Retina (tissue), 1 donor: ENCODE results near the gene FES.
"Not testable (repeated sequence)": the region's sequence is repeated elsewhere in the genome, so short reads cannot be mapped to it uniquely, and the experiment has no call there.

Experiments used
- DNase-seq: peaks from one replicate; pipeline ENCODE4 v3.0.0-alpha.2; 2016

The FES gene

GRCh38 chr15:90911906-90912769, 27.8 kb downstream of the FES start:
- no peak for DNase-seq

GRCh38 chr15:90912770-90913075, 28.4 kb downstream of the FES start:
- DNase-seq, result no peak

- no peak for DNase-seq
Observed at GRCh38 chr15:90913398-90913944, 29.2 kb downstream of the FES start.

GRCh38 chr15:90914305-90915080, 30.2 kb downstream of the FES start:
- no peak for DNase-seq

GRCh38 chr15:90915216-90915807, 31.0 kb downstream of the FES start:
- DNase-seq, result no peak

GRCh38 chr15:90915808-90916440, 31.6 kb downstream of the FES start:
- DNase-seq, result peak; percentile 19

GRCh38 chr15:90916461-90916860, 32.2 kb downstream of the FES start:
- DNase-seq, result no peak

GRCh38 chr15:90917569-90917968, 33.3 kb downstream of the FES start:
- DNase-seq, result no peak

GRCh38 chr15:90918034-90918788, 33.9 kb downstream of the FES start:
- DNase-seq, result no peak

GRCh38 chr15:90918835-90919234, 34.5 kb downstream of the FES start:
- DNase-seq, result no peak

- no peak for DNase-seq
Observed at GRCh38 chr15:90921887-90922286, 37.6 kb downstream of the FES start.

GRCh38 chr15:90922712-90923322, 38.5 kb downstream of the FES start:
- DNase-seq, result not testable (repeated sequence)

- DNase-seq, result no peak
Observed at GRCh38 chr15:90924375-90924774, 40.1 kb downstream of the FES start.

GRCh38 chr15:90926766-90927165, 42.5 kb downstream of the FES start:
- DNase-seq, result not testable (repeated sequence)

- DNase-seq, result not testable (repeated sequence)
Observed at GRCh38 chr15:90928106-90928505, 43.8 kb downstream of the FES start.

- peak; percentile 6 for DNase-seq
Observed at GRCh38 chr15:90929246-90930019, 45.1 kb downstream of the FES start.

- peak; percentile 16 for DNase-seq
Observed at GRCh38 chr15:90930861-90931574, 46.7 kb downstream of the FES start.

- no peak for DNase-seq
Observed at GRCh38 chr15:90931575-90931827, 47.2 kb downstream of the FES start.

GRCh38 chr15:90931828-90932659, 47.7 kb downstream of the FES start, which contains the start of gene HDDC3:
HDDC3 (minus strand) TSS chr15:90932549; CDS start chr15:90932540, 9 bp downstream.
- DNase-seq, result peak; percentile 94

- no peak for DNase-seq
Observed at GRCh38 chr15:90932660-90932991, 48.3 kb downstream of the FES start.
